Coronary artery (tissue), 2 donors: ENCODE results near the gene POFUT1.

Experiments used
- DNase-seq: peaks from one replicate; pipeline ENCODE4 v3.0.0-alpha.2; 2017; ENCODE audit warnings: low spot score
- H3K27ac ChIP-seq, 2 donors: fragments of 200-600 bp; sonication (generic); one replicate each; pipeline ENCODE4 v1.5.1; 2016 to 2019
- H3K4me3 ChIP-seq: fragments of 200-600 bp; sonication (generic); 2 replicates; pipeline ENCODE4 v1.5.1; 2016; ENCODE audit warnings: mild to moderate bottlenecking, moderate library complexity
- CTCF ChIP-seq: fragments of 200-600 bp; sonication (generic); IDR thresholded peaks from one replicate; pipeline ENCODE4 v1.5.1; 2019; ENCODE audit warnings: antibody characterized with exemption

Gene POFUT1

GRCh38 chr20:32236819-32237218 is 29.1 kb downstream of the POFUT1 start:
- no peak for TF ChIP-seq CTCF
- Histone ChIP-seq H3K27ac (no peak overlapping the region), H3K4me3 (no peak overlapping the region)
- no peak for DNase-seq

GRCh38 chr20:32237419-32237818 is 29.7 kb downstream of the POFUT1 start:
- DNase-seq = no peak
- Histone ChIP-seq H3K4me3 (no peak overlapping the region), H3K27ac (no peak overlapping the region)
- TF ChIP-seq CTCF = no peak

- no peak for TF ChIP-seq CTCF
- Histone ChIP-seq H3K27ac (no peak overlapping the region), H3K4me3 (no peak overlapping the region)
- DNase-seq = no peak
Measured at GRCh38 chr20:32238483-32239425, 31.1 kb downstream of the POFUT1 start.

- no peak overlapping the region for H3K4me3 ChIP-seq
- TF ChIP-seq CTCF = no peak
- DNase-seq = no peak
- H3K27ac ChIP-seq = no peak overlapping the region
Measured at GRCh38 chr20:32240205-32240604, 32.5 kb downstream of the POFUT1 start.

- H3K27ac ChIP-seq = no peak overlapping the region
- TF ChIP-seq CTCF = no peak
- DNase-seq = no peak
- H3K4me3 ChIP-seq = no peak overlapping the region
Measured at GRCh38 chr20:32241807-32242206, 34.1 kb downstream of the POFUT1 start.

GRCh38 chr20:32244150-32244823 is 36.6 kb downstream of the POFUT1 start:
- H3K27ac ChIP-seq = no peak overlapping the region
- DNase-seq = no peak
- H3K4me3 ChIP-seq = no peak overlapping the region
- TF ChIP-seq CTCF = no peak
